H9 (cell line): ENCODE measurements around the gene SLC6A3. TPM values are rescaled to one million over a fixed set of nuclear protein-coding genes. Genes with fewer than 3 reads are reported as not detected.

Source experiments
- DNase-seq: peaks from one replicate; pipeline ENCODE4 v3.0.0-alpha.2; 2017
- H2AFZ ChIP-seq: one replicate; pipeline ENCODE4 v1.6.1; 2013; ENCODE audit warnings: mild to moderate bottlenecking, low read length, control low read depth, moderate library complexity
- H2AK5ac ChIP-seq: 2 replicates; pipeline ENCODE4 v1.6.1; 2013; ENCODE audit warnings: low read length, control low read depth, mixed read lengths; ENCODE audit not compliant: insufficient read length
- H2BK120ac ChIP-seq: one replicate; pipeline ENCODE4 v1.6.1; 2013; ENCODE audit warnings: low read depth, mild to moderate bottlenecking, low read length, control low read depth, inconsistent platforms; ENCODE audit not compliant: poor library complexity, severe bottlenecking
- H2BK12ac ChIP-seq: 2 replicates; pipeline ENCODE4 v1.6.1; 2013; ENCODE audit warnings: low read length, control low read depth, mixed read lengths, low read depth; ENCODE audit not compliant: insufficient read length
- H2BK15ac ChIP-seq: 2 replicates; pipeline ENCODE4 v1.6.1; 2013; ENCODE audit warnings: low read depth, low read length, control low read depth
- H2BK20ac ChIP-seq: one replicate; pipeline ENCODE4 v1.6.1; 2013; ENCODE audit warnings: low read depth, mild to moderate bottlenecking, low read length, control low read depth, inconsistent platforms; ENCODE audit not compliant: poor library complexity, severe bottlenecking
- H2BK5ac ChIP-seq: 2 replicates; pipeline ENCODE4 v1.6.1; 2013; ENCODE audit warnings: low read length, control low read depth, mixed read lengths; ENCODE audit not compliant: insufficient read length
- H3K14ac ChIP-seq: 2 replicates; pipeline ENCODE4 v1.6.1; 2013; ENCODE audit warnings: low read length, control low read depth; ENCODE audit not compliant: insufficient read depth
- H3K18ac ChIP-seq: 2 replicates; pipeline ENCODE4 v1.6.1; 2013; ENCODE audit warnings: low read depth, mild to moderate bottlenecking, mixed read lengths, low read length, control low read depth; ENCODE audit not compliant: insufficient read length
- H3K23ac ChIP-seq: 2 replicates; pipeline ENCODE4 v1.6.1; 2013; ENCODE audit warnings: low read length, control low read depth, mixed read lengths, low read depth; ENCODE audit not compliant: insufficient read length
- H3K23me2 ChIP-seq: 2 replicates; pipeline ENCODE4 v1.6.1; 2013; ENCODE audit warnings: low read depth, mild to moderate bottlenecking, mixed read lengths, low read length, control low read depth; ENCODE audit not compliant: insufficient read length, poor library complexity, severe bottlenecking
- H3K27ac ChIP-seq: 2 replicates; pipeline ENCODE4 v1.5.1; 2013; ENCODE audit warnings: low read length, control low read depth, mixed read lengths, low read depth; ENCODE audit not compliant: insufficient read length
- H3K27me3 ChIP-seq: 2 replicates; pipeline ENCODE4 v1.6.1; 2013; ENCODE audit warnings: low read length, control low read depth, inconsistent platforms; ENCODE audit not compliant: insufficient read depth
- H3K4ac ChIP-seq: 2 replicates; pipeline ENCODE4 v1.6.1; 2013; ENCODE audit warnings: low read depth, mild to moderate bottlenecking, control low read depth, inconsistent platforms, low read length, moderate library complexity
- H3K4me1 ChIP-seq: 2 replicates; pipeline ENCODE4 v1.6.1; 2013; ENCODE audit warnings: low read length, control low read depth, inconsistent platforms; ENCODE audit not compliant: insufficient read depth
- H3K4me2 ChIP-seq: 2 replicates; pipeline ENCODE4 v1.6.1; 2013; ENCODE audit warnings: low read length, control low read depth, mixed read lengths; ENCODE audit not compliant: insufficient read length, insufficient read depth
- H3K56ac ChIP-seq: 2 replicates; pipeline ENCODE4 v1.6.1; 2013; ENCODE audit warnings: low read depth, mild to moderate bottlenecking, mixed read lengths, low read length, control low read depth; ENCODE audit not compliant: insufficient read length
- H3K79me1 ChIP-seq: 2 replicates; pipeline ENCODE4 v1.6.1; 2013; ENCODE audit warnings: low read depth, mild to moderate bottlenecking, moderate library complexity, low read length, control low read depth, inconsistent platforms; ENCODE audit not compliant: insufficient read depth, poor library complexity, severe bottlenecking
- H3K79me2 ChIP-seq: 2 replicates; pipeline ENCODE4 v1.6.1; 2013; ENCODE audit warnings: low read length, control low read depth, inconsistent platforms; ENCODE audit not compliant: insufficient read depth
- H3K9ac ChIP-seq: 2 replicates; pipeline ENCODE4 v1.6.1; 2013; ENCODE audit warnings: low read length, control low read depth, mixed read lengths; ENCODE audit not compliant: insufficient read length; ENCODE audit errors: extremely low read depth
- H3K9me3 ChIP-seq: one replicate; pipeline ENCODE4 v1.6.1; 2013; ENCODE audit warnings: low read depth, low read length, inconsistent platforms; ENCODE audit not compliant: control insufficient read depth
- H3T11ph ChIP-seq: one replicate; pipeline ENCODE4 v1.6.1; 2013; ENCODE audit warnings: mild to moderate bottlenecking, low read length, control low read depth, inconsistent platforms
- H4K20me1 ChIP-seq: one replicate; pipeline ENCODE4 v1.6.1; 2013; ENCODE audit not compliant: control insufficient read depth, insufficient read length, insufficient read depth
- H4K5ac ChIP-seq: 2 replicates; pipeline ENCODE4 v1.6.1; 2013; ENCODE audit warnings: low read depth, mild to moderate bottlenecking, mixed read lengths, low read length, control low read depth; ENCODE audit not compliant: insufficient read length
- H4K8ac ChIP-seq: replicated peaks from 2 replicates; pipeline ENCODE4 v1.6.1; 2013; ENCODE audit warnings: low read length, control low read depth, mixed read lengths, low read depth; ENCODE audit not compliant: insufficient read length
- H4K91ac ChIP-seq: 2 replicates; pipeline ENCODE4 v1.6.1; 2013; ENCODE audit warnings: low read depth, mild to moderate bottlenecking, moderate library complexity, mixed read lengths, low read length, control low read depth; ENCODE audit not compliant: insufficient read length
- H3K27ac Mint-ChIP-seq, 3 experiments: 2 replicates in 2 of 3; 3 replicates in 1 of 3; pipeline ENCODE4 v1.8.0; 2020 to 2021; ENCODE audit warnings: mixed read lengths in 3 of 3, mild to moderate bottlenecking in 1 of 3, moderate library complexity in 1 of 3
- H3K27me3 Mint-ChIP-seq: 2 replicates; pipeline ENCODE4 v1.8.0; 2021; ENCODE audit warnings: low read depth, mild to moderate bottlenecking, moderate library complexity, mixed read lengths
- H3K36me3 Mint-ChIP-seq, 3 experiments: 2 replicates in 2 of 3; 3 replicates in 1 of 3; pipeline ENCODE4 v1.8.0; 2020 to 2021; ENCODE audit warnings: low read depth in 3 of 3, mixed read lengths in 3 of 3; ENCODE audit not compliant: insufficient read depth in 1 of 3
- H3K4me1 Mint-ChIP-seq, 2 experiments: 2 replicates each; pipeline ENCODE4 v1.8.0; 2020; ENCODE audit warnings: mixed read lengths in 2 of 2
- H3K4me3 Mint-ChIP-seq, 2 experiments: 2 replicates in 1 of 2; 3 replicates in 1 of 2; pipeline ENCODE4 v1.8.0; 2020 to 2021; ENCODE audit warnings: mild to moderate bottlenecking in 2 of 2, mixed read lengths in 2 of 2, moderate library complexity in 1 of 2
- H3K9me3 Mint-ChIP-seq, 2 experiments: 2 replicates in 1 of 2; 3 replicates in 1 of 2; pipeline ENCODE4 v1.8.0; 2020; ENCODE audit warnings: mild to moderate bottlenecking in 2 of 2, mixed read lengths in 2 of 2, moderate library complexity in 1 of 2
- WGBS: extraction: QIAGEN DNeasy Blood & Tissue Kit; methylation state at CpG from one replicate; pipeline ENCODE4 v1.1.7; 2013; ENCODE audit warnings: missing lambda C conversion rate, low lambda C conversion rate, mixed read lengths; ENCODE audit not compliant: insufficient read length; ENCODE audit errors: extremely low coverage; 5-methylcytosine and 5-hydroxymethylcytosine counted together
- total RNA-seq: library from RNA; stranded (reverse); gene quantifications from 2 replicates; pipeline ENCODE4 v1.2.1, GENCODE V29; 2021
- TF ChIP-seq, protein P1 (sequence below): fragments of 200-600 bp; sonication (generic); conservative IDR thresholded peaks from 3 replicates; pipeline ENCODE4 v1.8.0; 2021; ENCODE audit warnings: antibody characterized with exemption, mild to moderate bottlenecking

The SLC6A3 gene
- total RNA-seq, 1 experiment from 2014 or later, result 0.61 TPM

- no peak overlapping the region for H3K4ac ChIP-seq
- no peak overlapping the region for H3K18ac ChIP-seq
- no peak overlapping the region for H3T11ph ChIP-seq
- H2BK20ac ChIP-seq, result no peak overlapping the region
- H3K27ac ChIP-seq, result no peak overlapping the region
- no peak overlapping the region for H4K5ac ChIP-seq
- no peaks in the 10 kb centered on the region for H4K20me1 ChIP-seq
- no peak overlapping the region for H2BK12ac ChIP-seq
- H2BK15ac ChIP-seq, result no peak overlapping the region
- H3K14ac ChIP-seq, result no peak overlapping the region
- H2AK5ac ChIP-seq, result no peak overlapping the region
- Mint-ChIP-seq H3K4me1 (no peaks in the 10 kb centered on the region), H3K27me3 (peaks cover 41% of the 10 kb centered on the region), H3K4me3 (no peak overlapping the region), H3K27ac (no peak overlapping the region), H3K9me3 (peaks cover 44 to 55% of the 10 kb centered on the region in 2 experiments), H3K36me3 (peaks cover 2 to 7% (median 6%) of the 10 kb centered on the region in 3 experiments; a peak in 6 of 7 replicates)
- H2BK120ac ChIP-seq, result no peak overlapping the region
- no peaks in the 10 kb centered on the region for H3K23me2 ChIP-seq
- H2AFZ ChIP-seq, result no peak overlapping the region
- no peak overlapping the region for H4K8ac ChIP-seq
- no peaks in the 10 kb centered on the region for H3K9me3 ChIP-seq
- no peaks in the 10 kb centered on the region for H3K27me3 ChIP-seq
- TF ChIP-seq, protein P1, sequence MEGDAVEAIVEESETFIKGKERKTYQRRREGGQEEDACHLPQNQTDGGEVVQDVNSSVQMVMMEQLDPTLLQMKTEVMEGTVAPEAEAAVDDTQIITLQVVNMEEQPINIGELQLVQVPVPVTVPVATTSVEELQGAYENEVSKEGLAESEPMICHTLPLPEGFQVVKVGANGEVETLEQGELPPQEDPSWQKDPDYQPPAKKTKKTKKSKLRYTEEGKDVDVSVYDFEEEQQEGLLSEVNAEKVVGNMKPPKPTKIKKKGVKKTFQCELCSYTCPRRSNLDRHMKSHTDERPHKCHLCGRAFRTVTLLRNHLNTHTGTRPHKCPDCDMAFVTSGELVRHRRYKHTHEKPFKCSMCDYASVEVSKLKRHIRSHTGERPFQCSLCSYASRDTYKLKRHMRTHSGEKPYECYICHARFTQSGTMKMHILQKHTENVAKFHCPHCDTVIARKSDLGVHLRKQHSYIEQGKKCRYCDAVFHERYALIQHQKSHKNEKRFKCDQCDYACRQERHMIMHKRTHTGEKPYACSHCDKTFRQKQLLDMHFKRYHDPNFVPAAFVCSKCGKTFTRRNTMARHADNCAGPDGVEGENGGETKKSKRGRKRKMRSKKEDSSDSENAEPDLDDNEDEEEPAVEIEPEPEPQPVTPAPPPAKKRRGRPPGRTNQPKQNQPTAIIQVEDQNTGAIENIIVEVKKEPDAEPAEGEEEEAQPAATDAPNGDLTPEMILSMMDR, result no peak
- H3K4me1 ChIP-seq, result no peaks in the 10 kb centered on the region
- no peaks in the 10 kb centered on the region for H3K79me2 ChIP-seq
- H3K23ac ChIP-seq, result no peak overlapping the region
- no CpG with 5 or more reads among the region's 1 CpG for WGBS
- no peak overlapping the region for H3K4me2 ChIP-seq
- H3K9ac ChIP-seq, result no peak overlapping the region
- no peaks in the 10 kb centered on the region for H3K79me1 ChIP-seq
- H2BK5ac ChIP-seq, result no peak overlapping the region
- H3K56ac ChIP-seq, result no peak overlapping the region
- DNase-seq, result no peak
- H4K91ac ChIP-seq, result no peak overlapping the region
Observed at GRCh38 chr5:1428107-1428506, 17.1 kb downstream of the SLC6A3 start.
